Gastroesophageal sphincter (tissue), 3 donors: ENCODE measurements around the gene ANK3.

Experiments
- EP300 ChIP-seq: sonication (generic); formaldehyde crosslinking; IDR thresholded peaks from one replicate; pipeline ENCODE4 v1.6.1; 2017; ENCODE audit warnings: antibody characterized with exemption, mild to moderate bottlenecking
- POLR2A ChIP-seq, 2 donors: fragments of 450-650 bp; IDR thresholded peaks; one replicate each; pipeline ENCODE4 v1.6.1; 2017; ENCODE audit warnings: antibody characterized with exemption in 2 of 2, mild to moderate bottlenecking in 2 of 2, moderate library complexity in 1 of 2
- POLR2AphosphoS5 ChIP-seq: sonication (generic); formaldehyde crosslinking; IDR thresholded peaks from one replicate; pipeline ENCODE4 v1.6.1; 2017; ENCODE audit warnings: antibody characterized with exemption
- TF ChIP-seq, protein P1 (sequence below), 4 experiments: fragments of 200-600 bp in 2 of 4; fragments of 450-650 bp in 2 of 4; sonication (generic) in 1 of 4; IDR thresholded peaks; one replicate each; pipeline ENCODE4 v1.5.1; 2017 to 2019; ENCODE audit warnings: antibody characterized with exemption in 4 of 4, mild to moderate bottlenecking in 2 of 4, moderate library complexity in 2 of 4

DNA sequence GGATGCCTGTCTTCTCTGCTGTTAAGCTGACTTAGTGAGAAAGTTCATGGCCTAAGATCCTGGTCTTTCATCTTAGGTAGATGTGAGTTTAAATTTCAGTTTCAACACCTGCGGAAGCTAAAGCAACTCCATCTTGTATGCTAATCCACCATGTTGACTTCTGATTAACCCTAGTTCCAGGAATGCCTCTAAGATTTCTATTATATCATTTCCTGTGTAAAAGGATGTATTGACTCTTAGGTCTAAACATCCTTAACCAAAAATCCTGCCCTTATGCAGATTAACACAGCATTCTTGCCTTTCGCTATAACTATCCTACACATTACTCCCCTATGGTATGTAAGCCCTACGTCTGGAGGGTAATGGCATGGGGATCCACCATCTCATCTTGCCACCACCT, 388.9 kb downstream of the ANK3 start:
- TF ChIP-seq, protein P1, sequence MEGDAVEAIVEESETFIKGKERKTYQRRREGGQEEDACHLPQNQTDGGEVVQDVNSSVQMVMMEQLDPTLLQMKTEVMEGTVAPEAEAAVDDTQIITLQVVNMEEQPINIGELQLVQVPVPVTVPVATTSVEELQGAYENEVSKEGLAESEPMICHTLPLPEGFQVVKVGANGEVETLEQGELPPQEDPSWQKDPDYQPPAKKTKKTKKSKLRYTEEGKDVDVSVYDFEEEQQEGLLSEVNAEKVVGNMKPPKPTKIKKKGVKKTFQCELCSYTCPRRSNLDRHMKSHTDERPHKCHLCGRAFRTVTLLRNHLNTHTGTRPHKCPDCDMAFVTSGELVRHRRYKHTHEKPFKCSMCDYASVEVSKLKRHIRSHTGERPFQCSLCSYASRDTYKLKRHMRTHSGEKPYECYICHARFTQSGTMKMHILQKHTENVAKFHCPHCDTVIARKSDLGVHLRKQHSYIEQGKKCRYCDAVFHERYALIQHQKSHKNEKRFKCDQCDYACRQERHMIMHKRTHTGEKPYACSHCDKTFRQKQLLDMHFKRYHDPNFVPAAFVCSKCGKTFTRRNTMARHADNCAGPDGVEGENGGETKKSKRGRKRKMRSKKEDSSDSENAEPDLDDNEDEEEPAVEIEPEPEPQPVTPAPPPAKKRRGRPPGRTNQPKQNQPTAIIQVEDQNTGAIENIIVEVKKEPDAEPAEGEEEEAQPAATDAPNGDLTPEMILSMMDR (IDR thresholded peaks at IDR 0.05), result no peak
- TF ChIP-seq POLR2AphosphoS5 (no peak), POLR2A (IDR thresholded peaks at IDR 0.05) (no peak), EP300 (no peak)
